T-helper 9 cell (primary cell): ENCODE results near the gene SLC25A20.
A peak's percentile ranks its signal among the peaks of the same experiment; 100 is the strongest.

Experiments
- DNase-seq: peaks from one replicate; pipeline ENCODE4 v3.0.0-alpha.2; 2020

The SLC25A20 gene

DNA sequence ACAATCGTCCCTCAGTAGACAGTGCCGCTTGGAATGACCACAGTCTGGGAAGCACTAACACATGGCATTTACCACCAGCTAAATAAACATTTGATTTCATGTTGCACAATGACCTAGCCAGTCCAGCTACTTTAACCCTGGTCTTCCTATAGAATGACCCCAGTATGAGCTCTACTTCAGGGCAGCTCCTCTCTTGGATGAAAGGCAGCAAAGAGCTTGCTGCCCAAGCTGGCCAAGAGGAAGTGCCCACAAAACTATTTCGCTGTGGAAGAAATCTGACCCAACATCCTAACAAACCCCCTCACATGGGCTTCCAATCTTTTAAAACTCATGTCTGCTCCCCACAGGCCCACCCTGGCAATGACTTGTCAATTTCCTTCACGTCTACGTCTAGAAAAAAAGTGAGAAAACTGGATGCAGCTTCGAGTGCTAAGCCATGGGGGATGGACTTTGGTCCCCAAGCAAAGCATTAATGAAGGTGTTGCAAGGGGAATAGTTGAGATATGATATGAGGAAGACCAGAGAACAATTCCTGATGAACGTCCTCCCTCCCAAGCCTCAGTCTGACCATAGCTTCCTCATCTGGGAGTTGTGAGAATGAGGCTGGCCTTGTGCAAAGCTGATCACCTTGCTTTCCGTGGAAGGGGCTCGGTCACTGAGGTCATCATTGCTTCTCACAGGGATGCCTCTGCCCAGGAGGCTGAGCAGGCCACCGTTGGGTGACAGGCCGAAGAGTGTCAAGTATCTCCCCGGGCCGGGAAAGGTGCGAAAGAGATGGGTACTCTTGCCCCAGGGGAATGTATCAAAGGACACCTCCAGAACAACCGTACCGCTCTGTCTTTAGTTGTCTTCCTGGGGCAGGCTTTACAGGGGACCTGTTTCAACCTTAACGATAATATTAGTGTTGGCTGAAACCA lies 964 bp downstream of the SLC25A20 start:
- no peak for DNase-seq

DNA sequence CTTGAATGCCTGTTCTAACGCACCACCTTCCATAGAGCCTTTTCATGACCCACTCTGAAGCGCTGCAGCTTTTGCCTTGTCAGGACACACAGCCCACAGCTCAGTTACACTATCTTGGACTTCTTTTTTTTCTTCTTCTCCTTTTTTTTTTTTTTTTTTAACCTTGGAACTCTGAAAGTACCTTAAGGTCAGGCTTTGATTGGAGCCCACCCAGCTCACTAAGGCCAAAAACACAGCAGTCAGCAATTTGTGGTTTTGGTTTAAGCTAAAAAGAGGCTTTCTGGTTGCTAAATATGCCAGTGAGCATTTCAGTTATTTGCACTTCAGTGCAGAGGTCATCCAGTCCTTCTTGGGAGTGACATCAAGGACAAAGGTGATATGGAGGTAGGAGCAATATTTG lies 1.7 kb downstream of the SLC25A20 start:
- DNase-seq: no peak

DNA sequence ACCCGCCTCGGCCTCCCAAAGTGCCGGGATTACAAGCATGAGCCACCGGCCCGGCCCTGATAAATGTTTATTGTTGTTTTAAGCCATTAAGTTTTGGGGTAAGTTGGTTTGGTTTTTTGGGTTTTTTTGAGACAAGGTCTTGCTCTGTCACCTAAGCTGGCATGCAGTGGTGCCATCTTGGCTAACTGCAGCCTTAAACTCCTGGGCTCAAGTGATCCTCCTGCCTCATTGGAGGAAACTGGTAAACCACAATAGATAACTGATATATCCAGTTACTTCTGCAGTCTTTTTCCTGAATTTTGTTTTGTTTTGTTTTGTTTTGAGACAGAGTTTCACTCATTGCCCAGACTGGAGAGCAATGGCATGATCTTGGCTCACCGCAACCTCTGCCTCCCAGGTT lies 4.2 kb downstream of the SLC25A20 start:
- DNase-seq: no peak

DNA sequence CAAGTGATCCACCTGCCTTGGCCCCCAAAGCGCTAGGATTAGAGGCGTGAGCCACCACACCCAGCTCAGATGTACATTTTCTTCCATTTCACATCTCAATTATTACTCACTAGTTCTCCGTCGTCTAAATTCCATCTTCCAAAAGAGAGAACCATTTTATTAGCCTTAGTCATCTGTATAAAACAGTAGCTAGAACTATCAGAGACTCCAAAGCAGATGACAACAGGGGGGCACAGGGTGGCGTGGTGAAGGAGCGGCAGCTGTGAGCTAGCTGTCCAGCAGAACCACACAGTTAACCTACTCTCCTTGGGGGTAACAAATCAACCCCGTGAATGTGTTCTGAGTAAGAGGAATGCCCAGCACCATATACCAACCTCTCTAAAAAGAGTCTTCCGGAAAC lies 7.1 kb downstream of the SLC25A20 start:
- DNase-seq: no peak

DNA sequence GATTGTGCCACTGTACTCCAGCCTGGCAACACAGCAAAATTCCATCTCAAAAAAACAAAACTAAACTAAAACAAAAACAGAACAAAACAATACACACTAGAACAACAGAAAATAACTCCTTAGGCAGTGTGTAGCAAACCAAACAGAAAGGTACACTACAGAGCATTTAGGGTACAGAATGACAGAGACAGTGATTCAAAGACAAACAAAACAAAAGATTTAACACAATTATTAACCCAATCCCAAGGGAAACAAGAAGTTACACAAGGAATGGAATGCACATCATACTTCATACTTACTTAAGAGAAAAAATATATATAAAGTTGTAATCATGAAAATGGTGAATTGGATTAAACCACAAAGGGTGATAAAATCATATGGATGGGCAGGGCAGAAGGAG lies 12.9 kb downstream of the SLC25A20 start:
- no peak for DNase-seq

- DNase-seq: no peak
These were observed 17.0 kb downstream of the SLC25A20 start for GRCh38 chr3:48881652-48882114.

GRCh38 chr3:48881006-48881405 lies 17.7 kb downstream of the SLC25A20 start:
- DNase-seq: no peak

DNA sequence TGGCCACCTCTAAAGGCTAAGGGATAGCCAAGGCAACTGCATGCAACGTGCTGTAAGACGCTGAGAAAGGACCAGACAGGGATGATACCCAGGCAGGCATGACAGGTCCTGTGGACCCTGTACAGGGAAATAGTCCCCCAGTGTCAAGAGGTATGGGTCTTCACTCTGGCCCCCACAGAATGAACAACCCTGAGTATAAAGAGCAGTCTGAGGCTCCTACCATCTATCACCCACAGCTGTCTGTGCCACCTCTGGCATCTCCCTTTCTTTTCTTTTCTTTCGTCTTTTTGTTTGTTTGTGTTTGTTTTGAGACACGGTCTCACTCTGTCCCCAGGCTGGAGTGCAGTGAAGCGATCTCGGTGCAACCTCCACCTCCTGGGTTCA lies 18.7 kb downstream of the SLC25A20 start:
- no peak for DNase-seq

DNA sequence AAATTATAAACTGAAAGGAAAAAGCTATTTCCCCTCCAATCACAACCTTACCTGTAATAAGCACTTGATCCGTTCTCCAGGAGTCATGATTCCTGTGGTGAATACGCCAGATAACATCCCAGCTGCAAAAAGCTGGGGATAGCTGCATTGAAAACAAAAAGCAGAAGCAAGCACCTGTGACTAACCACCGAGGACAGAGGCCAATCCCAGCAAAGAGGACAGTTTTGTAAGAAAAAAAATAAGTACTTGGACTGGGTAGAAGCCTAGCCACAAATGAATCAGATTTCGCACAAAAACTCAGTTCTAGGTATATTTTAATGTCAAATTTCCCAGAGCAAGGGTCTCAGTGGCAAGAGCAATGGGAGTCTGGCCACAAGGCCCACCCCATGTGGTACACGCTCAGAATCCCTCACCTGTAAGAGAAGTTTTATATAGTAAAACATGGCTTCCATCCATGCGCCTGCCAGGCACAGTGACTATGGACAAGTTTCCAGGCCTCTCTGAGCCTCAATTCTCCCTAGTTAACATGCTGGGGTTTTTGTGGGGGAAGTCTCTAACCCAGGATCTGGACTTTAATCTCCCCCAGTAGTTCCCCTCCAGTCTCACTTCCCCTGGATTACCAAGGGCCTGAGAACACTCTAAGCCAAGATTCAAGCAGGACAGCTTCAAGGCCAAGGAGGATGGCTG lies 19.2 kb downstream of the SLC25A20 start:
- DNase-seq: no peak

DNA sequence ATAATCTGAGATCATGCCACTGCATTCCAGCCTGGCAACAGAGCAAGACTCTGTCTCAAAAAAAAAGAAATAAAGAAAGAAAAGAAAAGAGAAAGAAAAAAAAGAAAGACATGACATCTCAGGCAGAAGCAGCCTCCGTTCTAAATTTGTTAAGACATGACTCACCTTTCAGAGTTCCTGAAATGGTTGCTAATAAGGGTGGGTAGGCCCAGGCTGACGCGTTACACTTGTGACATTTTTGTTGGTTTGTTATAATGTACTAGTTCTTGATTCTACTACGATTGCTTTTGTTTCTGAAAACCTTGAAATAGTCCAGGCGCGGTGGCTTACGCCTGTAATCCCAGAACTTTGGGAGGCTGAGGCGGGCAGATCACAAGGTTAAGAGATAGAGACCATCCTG lies 21.0 kb downstream of the SLC25A20 start:
- DNase-seq: no peak

GRCh38 chr3:48863122-48863521 lies 35.6 kb downstream of the SLC25A20 start:
- no peak for DNase-seq

DNA sequence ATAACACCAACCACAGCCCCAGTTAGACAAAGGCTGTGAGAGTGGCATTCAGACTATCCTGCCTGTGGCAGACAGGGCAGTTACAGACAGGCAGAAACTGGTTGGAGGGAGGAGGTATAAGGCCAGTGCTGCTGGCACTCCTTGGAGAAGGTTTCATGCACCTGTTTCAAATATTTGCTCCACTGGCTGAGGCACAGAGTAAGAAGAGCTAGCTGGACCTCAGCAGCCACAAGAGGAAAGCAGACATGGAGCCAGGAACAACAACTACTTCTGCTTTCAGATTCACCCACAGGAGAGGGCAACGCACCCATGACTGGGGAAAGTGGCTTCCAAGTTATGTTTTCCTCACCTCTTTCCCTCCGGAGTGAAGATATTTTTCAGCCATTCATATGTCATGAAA lies 39.5 kb downstream of the SLC25A20 start:
- no peak for DNase-seq

DNA sequence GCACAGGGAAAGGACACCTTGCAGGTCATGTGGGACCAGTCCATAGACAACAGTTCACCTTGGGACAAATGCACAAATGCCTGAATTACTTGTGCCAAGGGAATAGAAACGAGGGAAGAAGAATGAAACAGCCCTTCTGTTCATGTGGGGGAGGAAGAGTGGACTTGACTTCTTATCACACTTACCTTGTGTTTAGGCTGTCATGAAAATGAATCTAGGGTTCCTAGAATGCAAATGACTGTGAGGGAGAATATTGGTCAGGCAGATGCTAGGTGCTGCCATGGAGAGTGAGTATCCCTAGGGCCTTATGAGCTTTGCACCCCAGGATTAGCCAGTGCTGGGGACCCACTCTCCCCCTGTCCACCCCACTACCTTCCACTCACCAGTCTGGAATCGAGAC lies 40.0 kb downstream of the SLC25A20 start:
- no peak for DNase-seq

GRCh38 chr3:48857641-48858040 lies 41.0 kb downstream of the SLC25A20 start:
- no peak for DNase-seq

DNA sequence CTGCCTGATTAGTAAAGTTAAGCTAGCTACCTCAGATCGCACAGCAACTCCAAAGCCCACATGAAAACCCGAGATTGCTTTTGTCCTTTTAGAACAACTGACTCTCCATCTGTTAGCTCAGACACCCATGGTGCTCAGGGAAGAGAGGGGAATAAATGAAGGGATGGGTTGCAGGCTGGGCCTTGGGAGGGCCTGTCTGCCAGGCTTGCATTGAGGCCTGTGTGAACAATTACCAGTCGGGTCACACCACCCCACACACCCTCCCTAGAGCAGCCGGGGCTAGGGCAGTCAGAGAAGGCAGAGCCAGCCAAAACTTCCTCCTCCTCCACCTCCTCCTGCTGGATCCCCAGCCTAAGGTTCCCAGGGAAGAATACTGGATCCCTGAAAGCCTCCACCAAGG lies 42.2 kb downstream of the SLC25A20 start:
- no peak for DNase-seq

DNA sequence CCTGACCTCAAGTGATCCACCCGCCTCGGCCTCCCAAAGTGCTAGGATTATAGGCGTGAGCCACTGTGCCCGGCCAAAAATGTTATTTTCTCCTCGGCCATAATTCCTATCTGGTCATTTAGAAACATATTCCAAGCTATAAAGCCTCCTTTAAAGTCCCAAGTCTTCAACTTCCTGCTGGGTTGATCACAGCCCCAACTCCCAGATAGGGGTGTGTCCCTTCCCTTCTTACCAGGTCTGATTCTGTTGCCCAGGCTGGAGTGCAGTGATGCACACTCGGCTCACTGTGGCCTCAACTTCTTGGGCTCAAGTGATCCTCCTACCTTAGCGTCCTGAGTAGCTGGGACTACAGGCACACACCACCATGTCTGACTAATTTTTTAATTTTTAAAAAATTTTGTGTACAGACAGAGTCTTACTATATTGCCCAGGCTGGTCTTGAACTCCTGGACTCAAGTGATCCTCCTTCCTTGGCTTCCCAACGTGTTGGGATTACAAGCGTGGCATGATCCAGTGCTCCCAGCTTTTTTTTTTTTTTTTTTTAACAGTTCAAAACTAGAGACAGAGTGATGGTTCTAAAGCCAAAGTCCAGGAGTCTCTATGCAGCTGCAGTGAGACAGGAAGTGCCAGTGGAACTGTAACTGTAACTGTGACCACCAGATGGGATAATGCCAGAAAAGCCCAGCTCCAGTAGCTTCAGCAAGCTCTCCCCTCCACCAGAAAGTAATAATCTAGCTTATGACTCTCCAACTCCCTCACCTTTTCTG lies 42.8 kb downstream of the SLC25A20 start:
- DNase-seq: no peak

- no peak for DNase-seq
These were observed 46.5 kb downstream of the SLC25A20 start for GRCh38 chr3:48852151-48852550.

DNA sequence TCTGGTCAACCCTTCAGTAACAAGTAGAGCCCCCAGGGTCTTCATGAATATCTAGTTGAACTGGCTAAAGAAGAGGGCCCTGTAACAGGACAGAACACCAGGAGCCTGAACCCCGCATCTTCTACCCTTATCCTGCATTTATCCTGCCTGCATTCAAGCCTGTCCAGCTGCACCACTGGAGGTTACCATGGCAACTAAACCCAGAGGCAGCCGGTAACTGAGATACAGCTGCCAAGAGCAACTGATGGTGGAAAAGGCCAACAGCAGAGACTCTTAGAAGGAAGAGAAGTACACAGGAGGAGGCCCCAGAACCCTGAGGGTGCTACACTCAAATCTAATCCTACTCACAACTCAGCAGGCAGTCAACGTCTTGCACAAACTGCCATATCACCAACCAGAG lies 47.3 kb downstream of the SLC25A20 start:
- no peak for DNase-seq

GRCh38 chr3:48848816-48849515 lies 49.7 kb downstream of the SLC25A20 start:
- no peak for DNase-seq

- DNase-seq: peak; percentile 64
These were observed 50.9 kb downstream of the SLC25A20 start, which contains the start of gene PRKAR2A for GRCh38 chr3:48847504-48848423. Gene PRKAR2A (minus strand): TSS chr3:48847874. CDS start chr3:48847596, 278 bp downstream.

- peak; percentile 46 for DNase-seq
These were observed 51.6 kb downstream of the SLC25A20 start for GRCh38 chr3:48847053-48847503.
